ENCODE measurements around the gene YIPF2.
"Not testable (repeated sequence)": the region's sequence is repeated elsewhere in the genome, so short reads cannot be mapped to it uniquely, and the experiment has no call there.

Gene YIPF2

DNA sequence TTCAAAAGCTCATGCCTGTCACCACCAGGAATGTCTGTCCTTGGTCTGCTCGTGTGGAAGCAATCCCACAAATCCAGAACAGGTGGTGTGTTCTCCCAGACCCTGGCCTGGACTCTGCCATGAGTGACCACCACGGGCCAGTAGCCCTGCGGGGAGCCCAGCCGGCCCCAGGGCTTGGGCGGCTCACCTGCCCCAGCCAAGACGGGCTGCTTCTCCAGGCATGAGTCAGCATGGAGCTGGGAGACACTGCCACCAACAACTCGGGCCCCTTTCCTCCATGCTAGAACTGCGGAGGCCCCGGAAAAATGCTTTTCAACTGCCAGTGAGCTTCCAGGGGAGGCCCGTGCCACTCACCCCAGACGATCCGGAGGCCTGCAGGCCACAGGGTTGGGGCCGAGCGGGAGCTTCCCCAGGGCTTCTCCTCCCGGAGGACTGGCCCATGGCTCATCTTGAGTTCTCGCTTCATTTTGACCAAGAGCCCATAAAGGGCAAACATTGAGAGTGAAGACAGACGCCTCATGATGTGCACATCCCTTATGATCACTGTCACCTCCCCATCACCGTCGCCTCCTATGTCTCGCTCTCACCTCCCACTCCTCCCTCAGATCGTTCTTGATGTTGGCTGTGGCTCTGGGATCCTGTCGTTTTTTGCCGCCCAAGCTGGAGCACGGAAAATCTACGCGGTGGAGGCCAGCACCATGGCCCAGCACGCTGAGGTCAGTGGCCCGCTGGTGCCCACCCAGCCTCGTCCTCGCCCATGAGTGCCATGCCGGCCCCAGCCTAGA lies 16.7 kb downstream of the YIPF2 start:
- DNase-seq (ENCODE audit: low read depth in 2 of 2), result no peak

DNA sequence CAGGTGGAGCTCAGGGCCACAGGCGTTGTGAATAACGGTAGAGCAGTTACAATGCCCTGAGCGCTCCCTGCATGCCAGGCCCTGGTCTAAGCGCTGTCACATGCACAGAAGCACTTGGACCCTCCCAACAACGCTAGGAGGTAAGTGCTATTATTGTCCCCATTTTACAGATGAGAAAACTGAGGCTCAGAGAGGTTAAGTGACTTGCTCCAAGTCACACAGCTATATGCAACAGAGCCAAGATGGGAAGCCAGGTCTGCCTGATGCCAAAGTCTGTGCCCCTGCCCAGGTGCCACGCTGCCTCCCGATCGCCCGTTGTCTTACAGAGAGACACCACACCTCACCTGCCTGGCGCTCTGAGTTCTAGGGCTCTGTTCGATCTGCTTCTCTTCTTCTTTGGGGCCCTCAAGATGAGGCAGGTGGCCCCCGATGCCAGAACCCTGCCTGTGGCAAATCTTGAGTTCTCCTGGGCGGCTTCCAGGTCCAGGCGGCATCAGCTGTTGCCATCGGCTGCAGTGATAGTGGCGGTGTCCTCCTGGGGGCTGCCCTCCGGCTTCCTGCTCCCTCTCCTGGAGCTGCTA lies 20.0 kb downstream of the YIPF2 start:
- DNase-seq (ENCODE audit: low read depth in 2 of 2), result no peak

DNA sequence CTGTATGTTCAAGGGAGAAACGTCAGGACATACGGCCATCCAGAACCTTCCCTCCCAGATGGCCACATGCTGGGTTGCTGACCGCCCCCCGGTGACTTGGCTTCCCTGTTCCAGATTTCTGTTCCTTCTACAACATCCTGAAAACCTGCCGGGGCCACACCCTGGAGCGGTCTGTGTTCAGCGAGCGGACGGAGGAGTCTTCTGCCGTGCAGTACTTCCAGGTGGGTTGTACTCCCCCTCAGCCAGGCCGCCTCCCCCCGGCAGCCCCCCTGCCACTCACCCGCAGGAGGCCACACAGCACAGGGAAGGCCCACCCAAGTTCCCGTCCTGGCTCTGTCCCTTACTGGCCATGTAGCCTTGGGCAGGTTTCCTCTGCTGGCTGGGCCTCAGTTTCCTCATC lies 20.5 kb downstream of the YIPF2 start:
- no peak for DNase-seq (ENCODE audit: low read depth in 2 of 2)

DNA sequence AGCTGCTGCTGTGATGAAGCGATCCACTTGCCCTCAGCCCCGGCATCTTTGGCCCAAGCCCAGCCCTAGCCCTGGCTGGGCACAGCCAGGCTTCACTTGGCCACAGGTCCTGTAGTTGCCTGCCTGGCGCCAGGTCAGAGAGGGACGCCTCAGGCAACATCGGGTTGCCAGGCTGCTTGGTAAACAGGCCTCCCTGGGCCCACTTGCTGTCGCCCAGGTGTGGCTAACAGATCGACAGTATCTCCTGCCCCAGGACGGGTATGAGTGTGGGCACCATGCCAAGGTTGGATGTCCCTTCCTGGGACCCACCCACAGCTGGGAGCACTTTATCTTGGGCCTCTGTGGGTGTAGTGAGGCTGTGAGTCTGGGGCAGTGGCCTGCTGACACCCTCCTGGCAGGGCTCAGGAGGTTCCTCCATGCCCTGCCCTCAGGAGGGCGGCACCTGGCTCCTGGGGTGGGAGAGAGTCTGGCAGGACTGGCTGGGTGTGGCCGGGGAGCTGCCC lies 29.2 kb downstream of the YIPF2 start:
- DNase-seq (ENCODE audit: low read depth in 2 of 2), result no peak

DNA sequence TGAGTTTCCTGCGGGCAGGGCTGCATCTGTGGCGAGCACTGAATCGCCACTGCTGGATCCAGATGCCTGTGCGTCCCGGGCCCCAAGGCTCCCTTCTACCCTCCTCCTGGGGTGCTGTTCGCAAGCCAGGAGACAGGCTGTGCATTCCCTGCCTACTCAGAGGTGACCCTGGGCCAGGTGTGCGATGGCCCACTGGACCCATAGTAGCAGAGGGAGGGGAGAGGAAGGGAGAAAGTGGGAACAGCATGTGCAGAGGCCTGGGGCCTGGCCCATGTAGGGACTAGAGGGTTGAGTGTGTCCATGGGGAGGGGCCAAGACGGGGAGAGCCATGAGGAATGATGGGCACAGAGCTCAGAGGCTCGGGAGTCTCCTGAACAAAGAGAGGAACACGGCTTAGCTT lies 29.8 kb downstream of the YIPF2 start:
- DNase-seq (ENCODE audit: low read depth in 2 of 2), result no peak

DNA sequence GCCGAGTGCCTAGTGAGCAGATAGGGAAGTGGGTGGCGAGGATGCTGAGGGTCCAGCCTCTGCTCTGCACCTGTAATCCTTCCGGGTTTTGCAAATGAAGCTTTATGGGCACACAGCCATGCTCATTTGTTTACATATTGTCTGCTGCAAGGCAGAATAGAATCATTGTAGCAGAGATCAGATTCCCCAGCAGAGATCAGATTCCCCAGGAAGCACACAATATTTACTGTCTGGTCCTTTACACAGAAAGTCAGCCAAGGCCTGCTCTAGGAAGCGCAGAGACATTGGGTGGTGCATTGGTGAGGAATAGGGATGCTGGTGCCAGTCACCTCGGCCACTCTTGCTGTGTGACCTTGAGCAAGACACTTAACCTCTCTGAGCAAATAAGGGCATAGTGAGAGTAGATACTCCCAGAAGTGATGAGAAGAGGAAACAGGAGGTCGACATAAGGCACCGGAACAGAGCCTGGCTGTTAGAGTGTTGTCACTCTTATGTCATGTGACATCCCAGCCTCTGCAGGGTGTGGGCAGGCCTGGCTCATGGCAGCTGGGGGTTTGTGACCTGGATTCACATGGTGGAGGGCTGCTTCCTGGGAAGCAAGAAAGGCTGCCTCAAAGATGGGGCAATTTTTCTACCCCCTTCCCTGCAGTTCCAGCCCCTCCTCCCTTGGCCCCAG lies 31.4 kb downstream of the YIPF2 start:
- no peak for DNase-seq (ENCODE audit: low read depth in 2 of 2)

DNA sequence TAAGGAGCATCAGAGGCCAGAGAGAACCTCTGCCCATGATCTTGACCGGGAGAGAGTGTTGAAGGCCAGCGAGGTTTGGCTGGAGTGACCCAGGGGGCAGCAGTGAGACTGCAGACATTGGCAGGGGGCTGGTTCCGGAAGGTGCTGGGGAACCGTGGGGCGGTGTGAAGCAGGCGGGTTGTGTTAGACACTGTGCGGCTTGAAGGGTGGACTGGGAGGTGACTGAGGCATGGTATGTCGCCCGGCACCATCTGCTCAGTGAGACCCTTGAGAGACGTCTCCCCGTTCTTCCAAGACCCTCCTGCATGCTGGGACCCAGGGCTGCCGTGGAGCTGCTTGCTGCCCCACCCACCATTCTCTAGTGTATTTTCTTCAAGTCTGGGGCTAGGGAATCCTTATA lies 32.5 kb downstream of the YIPF2 start:
- DNase-seq (ENCODE audit: low read depth in 2 of 2), result no peak

DNA sequence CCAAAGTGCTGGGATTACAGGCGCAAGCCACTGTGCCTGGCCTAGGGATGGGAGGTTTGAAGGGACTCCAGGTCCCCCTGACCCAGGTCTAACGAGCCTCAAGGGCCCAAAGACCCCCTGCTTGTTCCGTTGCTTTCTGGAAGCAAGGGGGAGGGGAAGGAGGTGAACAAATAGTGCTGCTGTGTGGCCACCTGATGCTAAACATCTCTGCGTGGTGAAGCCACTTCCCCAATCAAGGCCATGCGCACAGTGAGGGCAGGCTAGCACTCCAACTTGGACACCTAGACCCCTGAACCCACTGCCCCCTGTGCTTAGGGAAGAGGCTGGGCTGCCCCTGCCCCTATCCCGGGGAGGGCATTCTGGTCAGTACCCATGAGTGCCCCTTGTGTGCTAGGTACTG lies 33.1 kb downstream of the YIPF2 start:
- DNase-seq (ENCODE audit: low read depth in 2 of 2), result no peak

DNA sequence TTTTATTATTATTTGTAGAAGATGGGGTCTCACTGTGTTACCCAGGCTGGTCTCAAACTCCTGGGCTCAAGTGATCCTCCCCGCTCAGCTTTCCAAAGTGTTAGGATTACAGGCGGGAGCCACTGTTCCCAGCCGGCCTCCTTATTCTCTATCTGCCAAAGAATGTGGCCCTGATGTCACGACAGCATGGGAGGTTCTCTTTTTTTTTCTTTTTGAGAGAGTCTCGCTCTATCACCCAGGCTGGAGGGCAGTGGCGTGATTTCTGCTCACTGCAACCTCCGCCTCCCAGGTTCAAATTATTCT lies 33.6 kb downstream of the YIPF2 start:
- no peak for DNase-seq (ENCODE audit: low read depth in 2 of 2)

DNA sequence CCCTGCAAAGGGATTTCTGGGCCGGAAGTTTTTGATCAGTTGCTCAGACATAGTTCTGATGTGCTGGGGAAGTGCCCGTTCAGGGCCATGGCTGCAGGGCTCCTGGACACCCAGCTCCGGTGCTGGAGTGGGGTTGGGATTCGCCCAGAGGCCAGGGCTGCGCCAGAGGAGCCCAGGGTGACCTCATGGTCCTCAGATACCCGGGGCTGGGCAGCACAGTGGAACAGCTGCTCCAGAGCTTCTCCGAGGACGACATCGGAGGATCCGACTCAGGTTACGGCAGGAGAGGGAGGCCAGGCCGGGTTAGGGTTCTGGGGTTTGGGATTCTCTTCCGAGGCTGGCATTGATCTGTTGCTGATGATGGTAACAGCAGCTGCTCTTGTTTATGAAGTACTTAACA lies 36.2 kb downstream of the YIPF2 start:
- DNase-seq (ENCODE audit: low read depth in 2 of 2), result no peak

DNA sequence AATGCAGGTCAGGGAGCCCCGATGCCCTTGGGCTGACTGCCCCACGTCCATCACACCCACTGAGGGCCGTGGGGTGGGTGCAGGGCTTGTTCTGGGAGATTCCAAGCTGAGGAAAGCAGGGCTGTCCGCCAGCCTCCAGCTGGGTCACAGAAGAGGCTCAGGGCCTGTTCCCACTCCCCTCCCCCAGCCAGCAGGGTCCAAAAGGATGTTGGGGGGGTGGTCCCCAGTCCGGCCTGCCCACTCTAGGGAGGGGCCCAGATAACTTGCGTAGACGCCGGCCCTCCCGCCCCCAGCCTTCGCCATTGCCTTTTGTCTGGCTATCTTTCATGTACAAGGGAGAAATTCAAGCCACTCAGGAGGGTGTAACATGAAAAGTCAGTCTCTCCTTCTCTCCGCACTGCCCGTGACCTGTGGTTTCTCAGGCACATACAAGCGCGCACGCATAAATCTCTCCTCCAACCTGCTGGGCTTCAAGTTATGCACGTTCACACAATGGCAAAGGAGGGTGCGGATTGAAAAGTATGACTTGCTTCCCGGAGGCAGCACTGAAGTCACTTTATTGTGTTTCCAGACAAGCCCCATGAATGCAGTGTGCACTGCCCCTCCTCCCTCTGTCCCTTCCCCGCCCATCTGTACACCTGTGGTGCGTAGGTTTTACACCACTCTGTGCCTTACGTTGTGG lies 36.9 kb downstream of the YIPF2 start:
- DNase-seq (ENCODE audit: low read depth in 2 of 2), result no peak

DNA sequence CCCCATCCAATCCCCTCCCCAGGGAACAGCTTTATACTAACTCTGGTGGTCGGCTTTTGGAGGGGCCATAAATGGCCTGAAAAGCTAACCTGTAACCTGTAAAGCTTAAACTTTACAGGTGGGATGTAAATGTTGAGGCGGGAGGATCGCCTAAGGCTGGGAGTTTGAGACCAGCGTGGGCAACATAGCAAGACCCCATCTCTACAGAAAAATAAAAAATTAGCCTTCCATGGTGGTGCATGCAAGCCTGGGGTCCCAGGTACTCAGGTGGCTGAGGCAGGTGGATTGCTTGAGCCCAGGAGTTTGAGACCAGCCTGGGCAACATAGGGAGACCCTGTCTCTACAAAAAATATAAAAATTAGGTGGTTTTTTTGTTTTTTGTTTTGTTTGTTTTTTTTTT lies 38.6 kb downstream of the YIPF2 start:
- DNase-seq (ENCODE audit: low read depth in 2 of 2), result no peak

DNA sequence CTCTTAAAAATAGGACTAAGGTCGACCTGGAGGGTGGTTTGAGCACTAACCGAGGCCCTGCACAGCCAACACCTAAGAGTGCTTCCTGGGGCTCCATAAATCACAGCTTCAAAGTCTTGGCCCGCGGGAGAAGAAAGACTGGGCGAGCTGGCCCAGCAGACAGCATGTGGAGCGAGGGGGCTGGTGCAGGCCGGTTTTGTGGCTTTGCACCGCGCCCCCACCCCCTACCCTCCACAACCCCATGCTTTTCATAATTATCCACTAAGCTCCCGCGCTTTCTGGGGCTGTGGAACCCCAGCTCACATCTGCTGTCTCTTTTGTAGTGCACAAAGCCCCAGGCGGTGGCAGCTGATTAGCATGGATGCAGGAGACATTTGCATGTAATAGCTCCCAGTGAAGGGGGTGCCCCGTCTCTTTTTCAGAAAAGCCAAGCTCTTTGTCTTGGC lies 40.0 kb downstream of the YIPF2 start:
- DNase-seq (ENCODE audit: low read depth in 2 of 2), result no peak

DNA sequence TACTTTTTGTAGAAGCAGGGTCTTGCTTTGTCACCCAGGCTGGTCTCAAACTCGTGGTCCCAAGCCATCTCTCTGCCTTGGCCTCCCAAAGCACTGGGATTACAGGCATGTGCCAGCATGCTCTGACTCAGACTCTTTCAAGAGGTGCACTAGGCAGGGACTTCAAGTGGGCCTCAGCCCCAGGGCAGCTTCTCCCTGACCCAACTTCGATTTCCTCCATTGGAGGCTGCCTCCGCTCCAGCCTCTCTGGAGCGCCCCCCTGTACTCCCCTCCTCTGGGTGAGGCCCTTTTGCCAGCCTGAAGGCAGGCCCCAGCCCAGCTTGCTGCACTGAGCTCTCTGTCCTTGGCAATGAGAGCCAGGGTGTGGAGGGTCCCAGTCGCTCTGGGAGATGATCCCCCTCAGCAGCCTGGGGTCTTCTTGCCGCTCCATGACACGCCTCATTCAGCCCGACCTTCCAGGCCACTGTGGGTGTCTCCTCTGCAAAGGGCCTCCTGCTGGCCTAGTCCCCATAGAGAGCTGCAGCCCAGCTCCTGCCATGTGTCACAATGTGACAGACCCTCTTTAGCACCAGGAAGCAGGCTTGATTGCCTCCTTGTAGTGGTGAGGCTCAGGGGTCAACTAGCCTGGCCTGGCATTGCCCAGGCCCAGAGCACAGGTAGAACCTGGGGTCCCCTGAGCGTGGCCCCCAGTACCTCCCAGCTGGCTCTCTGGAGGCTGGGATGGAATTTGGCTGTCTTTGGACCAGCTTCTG lies 40.6 kb downstream of the YIPF2 start:
- no peak for DNase-seq (ENCODE audit: low read depth in 2 of 2)

DNA sequence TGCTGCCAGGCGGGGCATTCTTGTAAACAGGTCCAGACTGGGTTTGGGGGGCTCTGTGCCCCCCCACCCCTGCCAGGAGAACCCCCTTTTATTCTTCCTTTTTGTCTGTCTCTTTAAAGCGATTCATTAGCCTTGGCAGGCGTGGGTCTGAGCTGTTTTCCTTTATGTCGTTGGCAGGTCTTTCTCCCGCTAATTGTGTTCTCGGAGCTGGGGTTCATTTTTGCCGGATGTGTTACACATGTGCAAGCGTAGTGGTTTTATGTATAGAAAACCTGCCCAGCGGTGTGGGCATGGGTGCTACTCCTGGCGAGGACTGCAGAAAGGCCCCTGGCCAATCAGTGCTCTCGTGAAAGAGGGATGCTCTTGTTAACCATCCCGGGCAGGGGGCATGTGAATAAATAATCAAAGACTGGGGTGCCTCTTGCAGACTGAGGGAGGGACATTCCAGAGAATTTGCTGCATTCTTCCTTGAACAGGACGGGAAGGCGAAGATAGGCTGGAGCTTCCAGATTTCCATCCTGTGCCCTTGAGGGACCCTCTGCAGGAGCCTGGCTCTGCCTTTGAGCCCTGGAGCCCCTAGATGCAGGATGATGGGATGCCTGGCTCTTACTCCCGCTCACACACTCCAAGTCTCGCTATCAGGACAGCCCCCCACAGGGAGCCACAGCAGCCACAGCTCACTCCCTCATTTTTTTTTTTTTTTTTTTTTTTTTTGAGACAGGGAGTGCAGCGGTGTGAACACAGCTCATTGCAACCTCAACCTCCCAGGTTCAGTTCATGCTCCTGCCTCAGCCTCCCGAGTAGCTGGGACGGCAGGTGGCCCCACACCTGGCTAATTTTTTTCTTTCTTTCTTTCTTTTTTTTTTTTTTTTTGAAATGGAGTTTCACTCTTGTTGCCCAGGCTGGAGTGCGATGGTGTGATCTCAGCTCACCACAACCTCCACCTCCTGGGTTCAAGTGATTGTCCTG lies 43.0 kb downstream of the YIPF2 start:
- DNase-seq (ENCODE audit: low read depth in 2 of 2), result no peak

DNA sequence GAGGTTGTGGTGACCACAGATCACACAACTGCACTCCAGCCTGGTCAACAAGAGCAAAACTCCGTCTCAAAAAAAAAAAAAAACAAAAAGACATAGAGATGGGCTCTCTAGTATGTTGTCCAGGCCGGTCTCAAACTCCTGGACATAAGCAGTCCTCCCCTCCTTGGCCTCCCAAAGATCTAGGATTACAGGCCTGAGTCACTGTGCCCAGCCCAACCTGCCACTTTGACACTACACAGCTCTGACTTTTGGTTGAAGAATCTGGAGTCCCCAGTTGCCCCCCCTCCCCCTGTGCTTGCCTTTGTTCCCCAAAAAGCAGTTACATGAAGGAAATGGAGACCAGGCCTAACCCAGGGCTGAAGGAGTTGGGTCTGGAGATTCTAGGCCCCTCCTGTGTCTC lies 44.2 kb downstream of the YIPF2 start:
- peak in 1 of 2 experiments; percentile 16 for DNase-seq (ENCODE audit: low read depth in 2 of 2)

DNA sequence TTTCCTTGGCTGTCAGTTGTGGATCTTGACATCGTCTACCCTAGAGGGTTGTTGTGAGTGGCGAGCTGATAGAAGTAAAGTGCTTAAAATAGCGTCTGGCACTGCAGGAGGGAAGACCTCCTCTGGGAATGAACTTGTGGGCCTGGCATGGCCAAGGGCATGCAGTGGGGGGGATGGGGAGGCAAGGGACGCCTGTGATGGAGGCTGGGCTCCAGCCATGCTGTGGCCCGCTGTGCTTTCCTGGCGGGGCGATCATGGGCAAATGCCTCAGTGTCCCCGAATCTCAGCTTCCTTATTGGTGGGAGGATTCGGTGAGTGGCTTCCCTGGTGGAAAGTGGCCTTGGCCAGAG lies 46.4 kb downstream of the YIPF2 start:
- DNase-seq (ENCODE audit: low read depth in 2 of 2), result no peak

DNA sequence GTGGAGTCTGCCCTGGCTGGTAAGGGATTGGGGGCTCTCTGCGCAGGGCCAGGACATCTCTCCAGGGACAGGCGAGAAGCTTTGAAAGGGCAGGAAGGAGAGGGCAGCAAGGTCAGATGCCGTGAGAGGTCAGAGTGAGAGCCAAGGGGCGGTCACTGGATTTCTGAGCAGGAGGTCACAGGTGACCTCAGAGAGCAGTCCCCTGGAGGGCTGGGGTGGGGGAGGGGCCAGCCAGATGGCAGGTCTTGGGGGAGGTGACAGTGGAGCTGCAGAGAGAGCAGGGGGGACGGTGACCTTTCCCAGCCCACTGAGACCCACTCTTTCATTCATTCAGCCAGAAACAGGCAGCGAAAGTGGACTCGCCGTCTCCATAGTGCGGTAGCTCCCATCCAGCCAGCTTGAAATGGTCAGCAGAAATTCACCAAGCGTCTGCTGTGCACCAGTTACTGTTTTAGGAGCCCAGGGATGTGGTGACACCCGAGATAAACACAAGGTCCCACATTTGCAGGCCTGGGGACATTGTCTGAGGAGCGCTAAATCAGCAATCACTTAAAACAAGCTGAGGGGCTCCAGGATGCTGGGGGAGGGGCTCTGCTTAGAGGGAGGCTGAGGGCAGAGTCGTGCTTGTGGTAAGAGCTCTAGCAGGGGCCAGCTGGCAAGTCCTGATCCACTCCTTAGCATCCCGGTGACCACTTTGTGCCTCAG lies 46.9 kb downstream of the YIPF2 start:
- DNase-seq (ENCODE audit: low read depth in 2 of 2), result no peak

DNA sequence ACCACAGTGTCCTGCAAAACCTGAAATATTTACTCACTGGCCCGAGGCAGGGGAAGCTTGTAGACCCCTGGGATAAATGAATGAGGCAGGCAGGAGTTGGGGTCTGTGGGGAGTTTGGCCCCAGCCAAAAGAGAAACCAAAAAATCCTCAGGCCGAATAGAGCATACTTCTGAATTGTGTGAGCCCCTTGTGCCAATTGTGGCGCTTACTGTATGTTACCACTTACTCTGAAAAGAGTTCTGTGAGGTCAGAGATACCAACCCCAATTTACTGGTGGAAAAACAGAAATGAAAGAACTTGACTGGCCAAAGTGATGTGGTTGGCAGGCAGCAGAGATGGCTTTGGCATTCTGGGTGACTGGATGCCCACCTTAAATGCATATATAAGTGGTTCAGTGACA lies 50.2 kb downstream of the YIPF2 start:
- DNase-seq (ENCODE audit: low read depth in 2 of 2), result no peak

DNA sequence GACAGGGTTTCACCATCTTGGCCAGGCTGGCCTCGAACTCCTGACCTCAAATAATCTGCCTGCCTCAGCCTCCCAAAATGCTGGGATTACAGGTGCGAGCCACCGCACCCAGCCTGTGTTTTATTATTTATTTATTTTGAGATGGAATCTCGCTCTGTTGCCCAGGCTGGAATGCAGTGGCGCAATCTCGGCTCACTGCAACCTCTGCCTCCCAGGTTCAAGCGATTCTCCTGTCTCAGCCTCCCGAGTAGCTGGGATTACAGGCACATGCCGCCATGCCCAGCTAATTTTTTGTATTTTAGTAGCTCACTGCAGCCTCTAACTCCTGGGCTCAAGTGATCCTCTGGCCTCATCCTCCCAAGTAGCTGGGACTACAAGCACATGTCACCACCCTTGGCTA lies 50.8 kb downstream of the YIPF2 start:
- not testable (repeated sequence) for DNase-seq (ENCODE audit: low read depth in 2 of 2)

All from fibroblast of skin of left quadriceps (primary cell).